Neural crest cell (in vitro differentiated cells): ENCODE results near the gene APOC3. TPM values are rescaled to one million over a fixed set of nuclear protein-coding genes. Genes with fewer than 3 reads are reported as not detected.
A peak's percentile ranks its signal among the peaks of the same experiment; 100 is the strongest.

ENCODE experiments used
- DNase-seq: peaks from one replicate; pipeline ENCODE4 v3.0.0; 2021; ENCODE audit warnings: low read depth, mixed read lengths, low spot score
- H3K27ac Mint-ChIP-seq: one replicate; pipeline ENCODE4 v1.8.0; 2021; ENCODE audit warnings: mild to moderate bottlenecking, mixed read lengths; ENCODE audit not compliant: unreplicated experiment
- H3K27me3 Mint-ChIP-seq: 2 replicates; pipeline ENCODE4 v1.8.0; 2021; ENCODE audit warnings: low read depth, mild to moderate bottlenecking, mixed read lengths
- H3K36me3 Mint-ChIP-seq: 2 replicates; pipeline ENCODE4 v1.8.0; 2021; ENCODE audit warnings: low read depth, mild to moderate bottlenecking, mixed read lengths
- H3K4me1 Mint-ChIP-seq: 2 replicates; pipeline ENCODE4 v1.8.0; 2021; ENCODE audit warnings: mixed read lengths
- H3K4me3 Mint-ChIP-seq: one replicate; pipeline ENCODE4 v1.8.0; 2021; ENCODE audit warnings: mild to moderate bottlenecking, mixed read lengths
- H3K9me3 Mint-ChIP-seq: 2 replicates; pipeline ENCODE4 v1.8.0; 2021; ENCODE audit warnings: mixed read lengths
- total RNA-seq: library from RNA; stranded (reverse); gene quantifications from 2 replicates; pipeline ENCODE4 v1.2.1, GENCODE V29; 2021
- TF ChIP-seq, protein P1 (sequence below): fragments of 200-600 bp; sonication (generic); conservative IDR thresholded peaks from 2 replicates; pipeline ENCODE4 v1.5.0; 2021; ENCODE audit warnings: antibody characterized with exemption, mild to moderate bottlenecking

APOC3 gene
- total RNA-seq, 1 donor from 2014 or later: not detected

DNA sequence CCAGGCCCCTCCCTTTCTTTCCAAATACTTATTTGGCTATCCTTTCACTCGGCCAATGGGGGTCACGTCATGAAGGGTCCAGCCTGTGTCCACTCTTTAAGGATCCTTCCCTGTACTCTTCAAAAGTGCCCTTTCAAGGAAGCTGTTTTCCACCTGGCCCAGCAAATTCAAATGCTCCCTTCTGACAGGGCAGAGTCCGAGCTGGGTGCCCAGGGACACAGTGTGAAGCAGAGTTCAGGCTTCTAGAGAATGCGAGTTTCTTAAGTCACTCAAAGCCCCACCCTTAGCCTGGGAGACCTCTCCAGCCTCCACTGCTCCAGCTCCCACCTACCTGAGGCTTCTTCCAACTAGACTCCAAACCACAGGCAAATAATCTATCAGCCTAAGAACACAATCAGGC lies 13.2 kb downstream of the APOC3 start:
- Mint-ChIP-seq H3K4me3 (no peak overlapping the region), H3K36me3 (peaks cover 15% of the 10 kb centered on the region), H3K27ac (no peak overlapping the region), H3K27me3 (no peaks in the 10 kb centered on the region), H3K4me1 (peaks cover 6% of the 10 kb centered on the region), H3K9me3 (no peaks in the 10 kb centered on the region)
- TF ChIP-seq, protein P1, sequence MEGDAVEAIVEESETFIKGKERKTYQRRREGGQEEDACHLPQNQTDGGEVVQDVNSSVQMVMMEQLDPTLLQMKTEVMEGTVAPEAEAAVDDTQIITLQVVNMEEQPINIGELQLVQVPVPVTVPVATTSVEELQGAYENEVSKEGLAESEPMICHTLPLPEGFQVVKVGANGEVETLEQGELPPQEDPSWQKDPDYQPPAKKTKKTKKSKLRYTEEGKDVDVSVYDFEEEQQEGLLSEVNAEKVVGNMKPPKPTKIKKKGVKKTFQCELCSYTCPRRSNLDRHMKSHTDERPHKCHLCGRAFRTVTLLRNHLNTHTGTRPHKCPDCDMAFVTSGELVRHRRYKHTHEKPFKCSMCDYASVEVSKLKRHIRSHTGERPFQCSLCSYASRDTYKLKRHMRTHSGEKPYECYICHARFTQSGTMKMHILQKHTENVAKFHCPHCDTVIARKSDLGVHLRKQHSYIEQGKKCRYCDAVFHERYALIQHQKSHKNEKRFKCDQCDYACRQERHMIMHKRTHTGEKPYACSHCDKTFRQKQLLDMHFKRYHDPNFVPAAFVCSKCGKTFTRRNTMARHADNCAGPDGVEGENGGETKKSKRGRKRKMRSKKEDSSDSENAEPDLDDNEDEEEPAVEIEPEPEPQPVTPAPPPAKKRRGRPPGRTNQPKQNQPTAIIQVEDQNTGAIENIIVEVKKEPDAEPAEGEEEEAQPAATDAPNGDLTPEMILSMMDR: no peak
- no peak for DNase-seq

DNA sequence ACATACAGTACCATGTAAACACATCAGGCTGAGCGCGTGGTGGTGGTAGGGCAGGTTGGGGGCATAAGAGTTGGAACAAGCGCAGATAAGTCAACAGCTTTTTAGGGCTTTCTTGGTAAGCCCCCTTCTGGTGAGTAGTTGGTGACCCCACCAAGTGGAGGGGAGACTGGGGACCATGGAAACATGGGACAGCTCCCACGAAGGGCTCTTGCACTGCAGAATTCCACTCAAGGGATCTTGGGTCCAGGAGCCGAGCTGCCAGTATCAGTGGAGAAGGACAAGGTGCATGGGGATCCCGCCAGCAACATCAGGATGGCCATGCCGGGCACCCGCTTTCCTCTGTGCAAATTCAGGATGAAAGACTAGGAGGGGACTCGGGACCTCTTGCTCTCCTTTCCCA lies 14.0 kb downstream of the APOC3 start:
- Mint-ChIP-seq H3K4me3 (no peak overlapping the region), H3K4me1 (no peaks in the 10 kb centered on the region), H3K9me3 (no peaks in the 10 kb centered on the region), H3K36me3 (peaks cover 15% of the 10 kb centered on the region), H3K27me3 (no peaks in the 10 kb centered on the region), H3K27ac (peak overlapping the region; percentile 81)
- TF ChIP-seq, protein P1: no peak
- DNase-seq: no peak

DNA sequence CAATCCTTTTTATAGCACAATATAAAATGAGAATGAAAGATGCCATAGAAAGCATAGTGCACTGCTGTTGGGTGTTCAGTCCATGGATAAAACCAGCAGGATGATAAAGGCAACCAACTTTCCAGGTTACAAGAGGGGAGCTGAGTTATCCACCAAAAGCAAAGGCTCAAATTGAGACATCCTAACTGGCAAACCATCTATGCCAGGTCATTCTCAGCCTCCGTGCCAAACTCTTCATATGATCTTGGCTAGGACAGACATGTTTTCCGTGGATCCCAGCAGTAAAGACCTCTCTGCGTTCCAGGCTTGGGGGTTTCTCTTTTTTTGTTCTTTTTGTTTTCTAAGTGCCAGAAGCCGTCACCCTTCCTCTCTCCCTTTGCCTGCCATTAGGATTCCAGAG lies 15.0 kb downstream of the APOC3 start:
- Mint-ChIP-seq H3K9me3 (no peaks in the 10 kb centered on the region), H3K36me3 (peaks cover 18% of the 10 kb centered on the region), H3K27ac (no peak overlapping the region), H3K27me3 (no peaks in the 10 kb centered on the region), H3K4me3 (no peak overlapping the region), H3K4me1 (no peaks in the 10 kb centered on the region)
- TF ChIP-seq, protein P1: no peak
- DNase-seq: no peak

DNA sequence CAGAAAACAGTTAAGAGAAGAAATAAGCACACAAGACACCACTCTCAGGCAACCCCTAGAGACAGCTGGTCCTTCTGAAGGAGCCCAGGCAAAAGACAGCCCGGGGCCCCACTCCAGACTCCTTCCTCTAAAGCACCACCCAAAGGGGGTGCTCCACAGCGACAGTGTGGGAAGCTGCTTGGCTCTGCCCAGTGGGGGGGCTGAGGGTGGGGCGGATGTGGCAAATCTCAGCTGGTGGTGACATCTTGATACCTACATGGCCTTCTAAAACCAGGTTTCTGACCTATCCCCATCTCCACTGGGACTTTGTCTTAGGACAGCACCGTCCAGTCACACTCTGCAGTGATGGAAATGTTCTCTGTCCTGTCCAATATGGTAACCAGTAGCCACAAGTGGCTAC lies 17.9 kb downstream of the APOC3 start:
- no peak for DNase-seq
- TF ChIP-seq, protein P1: no peak
- no peak overlapping the region for H3K27ac Mint-ChIP-seq
- H3K4me1 Mint-ChIP-seq: no peaks in the 10 kb centered on the region
- H3K9me3 Mint-ChIP-seq: no peaks in the 10 kb centered on the region
- no peaks in the 10 kb centered on the region for H3K27me3 Mint-ChIP-seq
- peaks cover 21% of the 10 kb centered on the region for H3K36me3 Mint-ChIP-seq
- no peak overlapping the region for H3K4me3 Mint-ChIP-seq

DNA sequence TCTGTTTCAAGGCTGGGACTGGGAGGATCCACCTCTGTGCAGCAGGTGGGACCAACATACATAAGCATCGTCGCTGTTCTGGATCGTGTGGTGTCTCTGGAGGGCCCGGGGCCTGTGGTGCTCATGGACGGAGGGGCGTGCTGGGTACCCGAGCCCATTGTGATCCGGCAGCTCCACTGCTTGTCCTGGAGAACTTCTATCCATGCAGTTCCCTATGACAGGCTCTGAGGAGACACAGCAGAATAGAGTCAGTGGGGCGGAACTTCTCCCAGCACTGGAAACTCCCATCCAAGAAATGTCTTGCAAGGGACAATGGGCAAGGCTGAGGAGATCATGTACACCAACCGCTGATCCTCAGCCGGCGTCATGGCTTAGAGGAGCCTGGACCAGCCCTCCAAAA lies 19.4 kb downstream of the APOC3 start:
- H3K36me3 Mint-ChIP-seq: peaks cover 19% of the 10 kb centered on the region
- H3K9me3 Mint-ChIP-seq: no peaks in the 10 kb centered on the region
- TF ChIP-seq, protein P1: no peak
- H3K4me3 Mint-ChIP-seq: no peak overlapping the region
- no peaks in the 10 kb centered on the region for H3K4me1 Mint-ChIP-seq
- no peak for DNase-seq
- H3K27ac Mint-ChIP-seq: no peak overlapping the region
- H3K27me3 Mint-ChIP-seq: no peaks in the 10 kb centered on the region

DNA sequence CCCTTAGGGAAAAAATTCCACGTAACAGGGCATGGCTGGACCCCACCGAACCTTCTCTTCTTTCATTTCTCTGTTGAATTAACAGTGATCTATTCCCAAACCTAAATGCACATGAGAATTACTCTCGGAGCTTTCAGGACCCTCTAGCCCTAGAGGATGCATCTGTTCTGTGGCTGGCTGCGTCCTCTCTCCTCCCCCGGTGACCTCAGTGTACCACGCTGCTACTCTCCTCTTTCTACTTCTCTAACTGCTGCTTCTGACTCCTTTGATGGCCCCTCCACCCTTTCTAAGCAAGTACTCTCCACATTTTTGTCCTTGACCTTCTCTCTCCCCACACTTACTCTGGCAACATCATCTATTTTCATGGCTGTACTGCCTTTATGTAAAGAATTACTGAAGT lies 19.8 kb downstream of the APOC3 start:
- Mint-ChIP-seq H3K9me3 (no peaks in the 10 kb centered on the region), H3K36me3 (peaks cover 19% of the 10 kb centered on the region), H3K27ac (peak overlapping the region; percentile 19), H3K27me3 (no peaks in the 10 kb centered on the region), H3K4me3 (no peak overlapping the region), H3K4me1 (no peaks in the 10 kb centered on the region)
- TF ChIP-seq, protein P1: no peak
- no peak for DNase-seq
